NCI-H69 (cell line): ENCODE results near the gene ZNF438.

Experiments
- DNase-seq: peaks from one replicate; lab custom pipeline; 2025; lab: John Stamatoyannopoulos, UW

ZNF438 gene

DNA sequence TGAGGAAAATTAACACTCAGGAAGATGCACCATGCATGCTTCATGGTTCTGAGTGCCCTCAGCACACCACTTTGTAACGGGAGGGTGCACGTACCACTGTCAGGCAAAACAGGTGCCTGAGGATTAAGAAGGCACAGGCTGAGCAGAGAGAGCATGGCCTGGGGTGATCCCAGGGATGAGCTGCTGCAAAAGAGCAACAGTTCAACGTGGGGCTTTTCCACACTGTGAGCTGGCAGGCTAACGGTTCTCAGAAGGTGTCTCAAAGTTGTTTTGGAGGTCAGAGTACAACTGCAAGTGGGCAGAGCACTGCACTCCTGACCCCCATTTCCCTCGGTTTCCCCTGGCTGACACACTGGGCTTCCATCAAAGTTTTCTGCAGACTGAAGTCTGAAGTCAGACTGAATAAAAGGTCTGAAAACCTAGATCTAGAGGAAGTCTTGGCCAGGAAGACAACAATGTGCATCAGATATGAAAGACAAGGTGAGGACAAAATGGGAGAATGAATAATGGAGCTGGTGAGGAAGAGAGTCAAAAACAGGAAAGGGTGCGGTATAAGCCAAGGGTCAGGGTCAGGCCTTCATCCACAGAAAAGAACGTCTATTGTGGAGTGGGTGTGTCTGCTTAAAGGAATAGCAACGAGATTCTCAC, 20.5 kb downstream of the ZNF438 start:
- no peak for DNase-seq

DNA sequence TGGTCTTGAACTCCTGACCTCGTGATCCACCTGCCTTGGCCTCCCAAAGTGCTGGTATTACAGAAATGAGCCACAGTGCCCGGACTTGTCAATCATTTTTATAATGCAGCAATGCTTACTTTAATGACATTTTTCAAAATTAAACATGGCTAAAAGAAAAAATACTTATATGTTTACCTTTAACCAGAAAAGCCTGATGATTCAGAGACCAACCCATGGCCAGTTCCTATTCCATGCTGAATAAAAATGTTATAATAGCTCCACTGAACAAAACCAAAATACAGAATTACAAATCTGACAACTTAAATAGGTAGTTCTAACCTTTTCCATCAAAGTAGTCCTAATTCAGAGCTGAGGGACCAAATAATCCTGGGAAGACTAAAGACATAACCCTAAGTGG, 21.6 kb downstream of the ZNF438 start:
- DNase-seq: no peak

DNA sequence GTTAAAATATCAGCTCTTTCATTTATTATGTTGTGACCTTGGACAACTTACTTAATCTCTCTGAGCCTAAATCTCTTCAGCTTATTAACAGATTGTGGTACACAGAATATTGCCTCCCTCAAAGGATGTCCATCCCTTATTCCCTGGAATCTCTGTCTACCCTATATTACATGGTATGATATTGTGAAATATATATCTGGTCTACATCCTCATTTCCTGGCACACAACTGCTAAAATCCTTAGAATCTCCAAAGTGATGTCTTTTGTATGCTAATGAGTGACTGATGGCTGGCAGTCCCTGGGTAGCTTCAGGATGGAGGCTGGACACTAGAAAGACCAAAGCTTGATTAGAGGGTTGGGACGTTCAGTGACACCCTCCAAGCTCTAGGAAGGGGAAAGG, 25.8 kb downstream of the ZNF438 start:
- no peak for DNase-seq

- no peak for DNase-seq
These were observed 27.0 kb downstream of the ZNF438 start for GRCh38 chr10:31004611-31005193.

DNA sequence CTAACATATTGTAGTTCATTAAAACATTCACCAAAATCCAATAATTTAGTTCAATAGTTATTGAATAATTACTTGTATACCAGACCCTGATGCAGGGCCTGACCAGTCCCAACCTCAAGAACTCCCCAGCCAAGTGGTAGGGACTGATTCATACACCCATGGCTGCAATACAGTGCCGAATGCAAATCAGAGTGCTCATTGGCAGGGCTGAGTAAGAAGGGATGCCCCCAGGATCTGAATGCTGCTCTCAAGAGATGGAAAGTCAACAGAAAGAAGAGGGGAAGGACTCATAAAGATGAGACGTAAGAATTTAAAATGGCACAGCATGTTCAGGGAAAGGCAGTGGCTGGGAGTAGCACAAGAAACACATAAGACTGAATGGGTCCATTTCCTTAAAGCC, 29.9 kb downstream of the ZNF438 start:
- no peak for DNase-seq

- no peak for DNase-seq
These were observed 30.8 kb downstream of the ZNF438 start for GRCh38 chr10:31000867-31001266.

DNA sequence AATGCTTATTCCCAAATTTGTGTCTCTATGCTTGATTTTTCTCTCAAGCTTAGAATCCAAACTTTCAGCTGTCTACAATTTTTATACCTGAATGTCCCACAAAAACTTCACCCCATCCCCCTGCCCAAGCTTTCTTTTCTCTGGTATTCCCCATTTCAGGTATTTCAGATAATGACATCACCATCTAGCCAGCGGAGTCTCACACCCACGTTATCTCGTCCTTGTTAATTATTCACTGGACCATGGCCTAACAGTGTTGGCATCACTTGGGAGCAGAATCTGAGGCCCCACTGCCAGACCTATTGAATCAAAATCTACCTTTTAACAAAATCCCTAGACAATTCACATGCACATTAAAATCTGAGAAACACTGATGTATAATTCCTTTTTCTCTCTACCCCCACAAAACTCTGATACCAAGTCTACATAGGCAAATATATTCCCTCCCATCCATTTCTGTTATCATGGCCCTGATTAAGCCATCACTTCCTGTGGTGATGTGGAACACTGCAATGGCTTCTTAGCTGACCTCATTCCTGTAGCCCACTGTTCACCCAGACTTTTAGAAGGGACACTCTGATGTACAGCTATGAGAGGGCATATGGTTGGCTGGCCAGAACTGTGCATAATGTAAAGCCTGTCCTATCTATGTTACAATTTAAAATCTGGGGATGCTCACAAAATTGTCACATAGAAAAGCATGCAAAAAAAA, 31.4 kb downstream of the ZNF438 start:
- DNase-seq: no peak

GRCh38 chr10:30999070-30999712, 32.5 kb downstream of the ZNF438 start:
- no peak for DNase-seq

GRCh38 chr10:30997536-30998235, 34.0 kb downstream of the ZNF438 start:
- DNase-seq: no peak

DNA sequence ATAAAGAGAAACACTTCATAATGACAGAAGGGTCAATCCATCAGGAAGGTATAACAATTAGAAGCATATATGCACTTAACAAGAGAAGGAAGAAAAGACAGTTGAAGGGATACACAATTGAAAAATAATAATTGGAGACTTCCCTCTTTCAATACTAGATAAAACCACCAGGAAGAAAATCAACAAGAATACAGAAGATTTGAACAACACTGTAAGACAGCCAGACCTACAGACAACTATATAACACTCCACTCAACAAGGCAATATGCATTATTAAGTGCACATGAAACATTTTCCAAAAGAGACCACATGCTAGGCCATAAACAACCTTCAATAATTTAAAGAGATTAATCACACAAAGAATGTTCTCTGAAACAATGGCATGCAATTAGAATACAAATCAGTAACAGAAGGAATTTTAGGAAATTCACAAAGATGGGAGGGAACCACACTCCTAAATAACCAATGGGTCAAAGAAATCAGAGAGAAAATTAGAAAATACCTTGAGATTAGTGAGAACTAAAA, 35.1 kb downstream of the ZNF438 start:
- DNase-seq: no peak

GRCh38 chr10:30995081-30995770, 36.4 kb downstream of the ZNF438 start:
- no peak for DNase-seq

- DNase-seq: no peak
These were observed 38.5 kb downstream of the ZNF438 start for GRCh38 chr10:30993155-30993554.

GRCh38 chr10:30992681-30993080, 39.0 kb downstream of the ZNF438 start:
- DNase-seq: no peak

DNA sequence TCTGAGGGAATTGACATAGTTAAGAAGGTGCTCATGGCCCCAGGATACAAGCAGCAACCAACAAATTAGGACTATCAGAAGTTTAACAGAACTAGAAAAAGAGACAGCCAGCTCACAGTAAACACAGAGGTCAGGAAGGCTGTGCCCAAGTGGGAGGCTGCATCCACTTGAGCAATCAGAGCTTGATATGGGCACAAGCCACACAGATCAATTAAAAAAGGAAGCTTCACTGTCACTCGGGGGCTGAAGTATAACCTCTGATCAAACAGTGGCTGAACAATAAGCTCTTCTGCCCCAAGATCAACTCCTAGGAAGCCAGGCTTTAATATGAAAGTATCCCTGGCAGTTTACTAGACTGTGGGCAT, 40.0 kb downstream of the ZNF438 start:
- DNase-seq: no peak

GRCh38 chr10:30990971-30991646, 40.6 kb downstream of the ZNF438 start:
- DNase-seq: no peak

DNA sequence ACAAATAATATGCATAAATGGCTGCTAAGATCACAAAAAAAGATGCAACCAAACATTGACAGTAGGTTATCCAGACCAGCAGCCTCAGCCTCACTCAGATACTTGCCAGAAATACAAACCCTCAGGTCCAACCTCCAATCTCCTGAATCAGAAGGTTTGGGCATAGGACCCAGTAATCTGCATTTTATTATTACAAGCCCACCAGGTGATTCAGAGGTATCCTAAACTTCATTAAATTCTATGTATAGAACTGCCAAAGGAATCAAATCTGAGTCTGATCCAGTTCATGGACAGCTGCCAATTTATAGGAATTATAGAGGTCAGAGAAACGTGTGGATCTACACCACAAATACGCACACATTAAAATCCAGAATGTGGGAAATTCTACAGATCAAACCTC, 41.3 kb downstream of the ZNF438 start:
- DNase-seq: no peak

DNA sequence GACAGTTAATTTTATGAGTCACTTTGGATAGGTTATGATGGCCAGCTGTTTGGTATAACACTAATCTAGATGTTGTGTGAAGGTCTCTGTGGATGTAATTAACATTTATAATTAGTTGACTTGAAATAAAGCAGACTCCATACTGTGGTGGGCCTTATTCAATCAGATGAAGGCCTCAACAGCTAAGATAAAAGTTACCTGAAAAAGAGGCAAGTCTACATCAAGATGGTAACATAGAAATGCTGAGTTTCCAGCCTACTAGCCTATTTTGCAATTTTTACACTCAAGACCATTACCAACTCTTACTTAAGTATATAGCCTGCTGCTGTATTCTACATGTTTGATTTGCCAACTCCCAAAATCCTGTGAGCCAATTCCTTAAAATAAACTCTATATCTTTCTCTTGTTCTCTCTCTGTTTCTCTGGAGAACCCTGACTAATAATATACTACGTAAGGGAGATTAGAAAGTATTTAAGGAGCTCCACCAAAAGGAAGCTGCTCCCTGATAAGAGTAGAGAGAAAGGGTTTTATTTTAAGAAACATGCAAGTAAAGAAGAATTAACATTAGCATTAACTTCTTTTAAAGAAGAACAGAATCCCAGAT, 42.7 kb downstream of the ZNF438 start:
- DNase-seq: no peak

DNA sequence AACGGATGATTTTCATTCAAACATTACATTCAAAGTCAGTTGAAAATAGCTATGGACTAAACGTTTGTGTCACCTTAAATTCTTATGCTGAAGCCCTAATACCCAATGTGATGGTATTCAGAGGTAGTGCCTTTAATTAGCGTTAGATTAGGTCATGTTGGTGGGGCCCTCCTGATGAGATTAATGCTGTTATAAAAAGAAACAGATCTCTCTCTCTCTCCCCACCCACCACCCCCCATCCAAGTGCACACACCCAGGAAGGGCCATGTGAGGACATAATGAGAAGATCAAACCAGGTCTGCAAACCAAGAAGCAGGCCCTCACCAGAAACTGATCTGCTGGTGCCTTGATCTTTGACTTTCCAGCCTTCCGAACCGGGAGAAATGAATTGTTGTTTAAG, 44.2 kb downstream of the ZNF438 start:
- DNase-seq: no peak

- no peak for DNase-seq
These were observed 45.6 kb downstream of the ZNF438 start for GRCh38 chr10:30986053-30986555.

- DNase-seq: no peak
These were observed 46.2 kb downstream of the ZNF438 start for GRCh38 chr10:30985512-30985911.
